Stimulated activated CD8-positive, alpha-beta memory T cell treated with anti-CD3 and anti-CD28 coated beads, Interleukin-15, amount 100 ng/mL, for 1 hour (primary cell): ENCODE results near the gene VAC14.

Experiments used
- DNase-seq: peaks from one replicate; pipeline ENCODE4 v3.0.0-alpha.2; 2020; ENCODE audit warnings: low read depth

Gene VAC14

GRCh38 chr16:70691223-70692129, 109.5 kb downstream of the VAC14 start:
- DNase-seq = no peak

- DNase-seq = no peak
These were observed 110.7 kb downstream of the VAC14 start for GRCh38 chr16:70689970-70690891.

- DNase-seq = no peak
These were observed 111.7 kb downstream of the VAC14 start for GRCh38 chr16:70689035-70689969.

GRCh38 chr16:70688246-70688742, 112.7 kb downstream of the VAC14 start:
- no peak for DNase-seq

- DNase-seq = no peak
These were observed 113.2 kb downstream of the VAC14 start for GRCh38 chr16:70687671-70688245.

GRCh38 chr16:70687102-70687511, 113.9 kb downstream of the VAC14 start:
- no peak for DNase-seq

GRCh38 chr16:70686376-70687101, 114.4 kb downstream of the VAC14 start:
- no peak for DNase-seq

- no peak for DNase-seq
These were observed 115.0 kb downstream of the VAC14 start, which contains the start of gene MTSS2 for GRCh38 chr16:70685938-70686375. Gene MTSS2 (minus strand): TSS chr16:70686053. CDS start chr16:70685791, 262 bp downstream.

- no peak for DNase-seq
These were observed 115.7 kb downstream of the VAC14 start for GRCh38 chr16:70685061-70685937.

- no peak for DNase-seq
These were observed 116.6 kb downstream of the VAC14 start for GRCh38 chr16:70684146-70685060.

GRCh38 chr16:70683146-70683944, 117.6 kb downstream of the VAC14 start:
- no peak for DNase-seq

- no peak for DNase-seq
These were observed 118.5 kb downstream of the VAC14 start for GRCh38 chr16:70682239-70683145.

- no peak for DNase-seq
These were observed 119.3 kb downstream of the VAC14 start for GRCh38 chr16:70681382-70682238.

- DNase-seq = no peak
These were observed 120.2 kb downstream of the VAC14 start for GRCh38 chr16:70680495-70681381.
